H1 (cell line): Measurements from ENCODE around the gene RAVER2. TPM values are rescaled to one million over a fixed set of nuclear protein-coding genes. Genes with fewer than 3 reads are reported as not detected.

Experiments
- CTCF ChIA-PET: fragments of 300-600 bp; sonication (Branson Sonifier 250); formaldehyde crosslinking; loops from one replicate; lab custom pipeline; 2021; ENCODE audit not compliant: partially characterized antibody; lab: Charles Lee
- POLR2A ChIA-PET: fragments of 300-600 bp; sonication (Branson Sonifier 250); formaldehyde crosslinking; loops from one replicate; lab custom pipeline; 2021; ENCODE audit warnings: inconsistent platforms; ENCODE audit not compliant: partially characterized antibody; lab: Charles Lee
- DNase-seq, 2 experiments: peaks; one replicate each; pipeline versions ENCODE4 v3.0.0 to v3.0.0-alpha.2; 2010 to 2022; ENCODE audit warnings: low spot score in 2 of 2, low read depth in 1 of 2, mixed read lengths in 1 of 2
- FAIRE-seq: peaks from 2 replicates; lab custom pipeline; 2011; peaks lifted over from hg19 to GRCh38; lab: Jason Lieb, UNC
- H2AFZ ChIP-seq: 2 replicates; pipeline ENCODE4 v1.8.1; 2012; ENCODE audit warnings: low read length, inconsistent platforms
- H2AK5ac ChIP-seq: 2 replicates; pipeline ENCODE4 v1.6.1; 2013; ENCODE audit warnings: low read depth, low read length
- H2BK120ac ChIP-seq: replicated peaks from 2 replicates; pipeline ENCODE3; 2013; ENCODE audit warnings: low read depth, low read length, inconsistent platforms
- H2BK12ac ChIP-seq: 2 replicates; pipeline ENCODE4 v1.6.1; 2013; ENCODE audit warnings: low read depth, low read length
- H2BK15ac ChIP-seq: 2 replicates; pipeline ENCODE4 v1.6.1; 2013; ENCODE audit warnings: low read length
- H2BK20ac ChIP-seq: 2 replicates; pipeline ENCODE4 v1.6.1; 2013; ENCODE audit warnings: low read length
- H2BK5ac ChIP-seq: 2 replicates; pipeline ENCODE4 v1.6.1; 2013; ENCODE audit warnings: low read depth, low read length
- H3K14ac ChIP-seq: 2 replicates; pipeline ENCODE4 v1.6.1; 2013; ENCODE audit warnings: inconsistent platforms; ENCODE audit not compliant: insufficient read length
- H3K18ac ChIP-seq: 2 replicates; pipeline ENCODE4 v1.6.1; 2013; ENCODE audit warnings: low read length; ENCODE audit errors: extremely low read depth
- H3K23ac ChIP-seq: 2 replicates; pipeline ENCODE4 v1.6.1; 2013; ENCODE audit warnings: inconsistent platforms; ENCODE audit not compliant: insufficient read length
- H3K23me2 ChIP-seq: 2 replicates; pipeline ENCODE4 v1.6.1; 2013; ENCODE audit warnings: low read depth, low read length
- H3K27ac ChIP-seq: 2 replicates; pipeline ENCODE4 v1.6.1; 2011; ENCODE audit warnings: low read depth, low read length, inconsistent platforms
- H3K27me3 ChIP-seq, 4 experiments: replicated peaks in 1 of 4; 1 replicate in 1 of 4; 2 replicates in 3 of 4; pipeline versions ENCODE4 v1.6.1 to v1.8.1; 2011 to 2013; ENCODE audit warnings: low read length in 3 of 4, mild to moderate bottlenecking in 3 of 4, inconsistent platforms in 2 of 4, mixed read lengths in 2 of 4, moderate library complexity in 1 of 4; ENCODE audit not compliant: control insufficient read depth in 3 of 4, insufficient read depth in 3 of 4; ENCODE audit errors: extremely low read depth in 1 of 4
- H3K36me3 ChIP-seq, 4 experiments: 2 replicates each; pipeline versions ENCODE4 v1.6.1 to v1.8.1; 2011 to 2013; ENCODE audit warnings: mild to moderate bottlenecking in 4 of 4, low read length in 3 of 4, moderate library complexity in 2 of 4, control low read depth in 1 of 4, inconsistent platforms in 1 of 4; ENCODE audit not compliant: insufficient read depth in 4 of 4, control insufficient read depth in 2 of 4
- H3K4ac ChIP-seq: replicated peaks from 2 replicates; pipeline ENCODE3; 2013; ENCODE audit warnings: low read length, low read depth, mixed read lengths, inconsistent platforms; ENCODE audit not compliant: insufficient read length
- H3K4me1 ChIP-seq, 4 experiments: replicated peaks in 1 of 4; 1 replicate in 1 of 4; 2 replicates in 3 of 4; pipeline versions ENCODE4 v1.6.1 to v1.8.1; 2011 to 2013; ENCODE audit warnings: low read length in 3 of 4, inconsistent platforms in 2 of 4, mixed read lengths in 1 of 4; ENCODE audit not compliant: insufficient read depth in 4 of 4, control insufficient read depth in 3 of 4
- H3K4me2 ChIP-seq, 2 experiments: 2 replicates each; pipeline versions ENCODE4 v1.6.1 to v1.8.1; 2011 to 2013; ENCODE audit warnings: low read depth in 2 of 2, low read length in 2 of 2, control low read depth in 1 of 2, inconsistent platforms in 1 of 2, mild to moderate bottlenecking in 1 of 2; ENCODE audit not compliant: insufficient read depth in 1 of 2
- H3K4me3 ChIP-seq, 4 experiments: fragments of 200-600, 300-600 bp in 1 of 4; sonication (generic), shearing (Covaris generic), sonication (Bioruptor Twin) in 1 of 4; 2 replicates each; pipeline versions ENCODE4 v1.5.1 to v1.8.1; 2011 to 2016; ENCODE audit warnings: low read length in 4 of 4, low read depth in 3 of 4, control low read depth in 2 of 4, inconsistent platforms in 2 of 4, mild to moderate bottlenecking in 2 of 4, mixed read lengths in 1 of 4, moderate library complexity in 1 of 4; ENCODE audit not compliant: insufficient read depth in 2 of 4; ENCODE audit errors: extremely low read depth in 1 of 4
- H3K56ac ChIP-seq: replicated peaks from 2 replicates; pipeline ENCODE3; 2013; ENCODE audit warnings: low read depth, mild to moderate bottlenecking, mixed read lengths, low read length, inconsistent platforms; ENCODE audit not compliant: insufficient read length
- H3K79me1 ChIP-seq: 2 replicates; pipeline ENCODE4 v1.6.1; 2013; ENCODE audit warnings: low read depth, low read length, control low read depth
- H3K79me2 ChIP-seq, 2 experiments: 2 replicates each; pipeline versions ENCODE4 v1.6.1 to v1.8.1; 2012 to 2013; ENCODE audit warnings: low read length in 2 of 2, mild to moderate bottlenecking in 2 of 2, inconsistent platforms in 1 of 2; ENCODE audit not compliant: insufficient read depth in 2 of 2, control insufficient read depth in 1 of 2
- H3K9ac ChIP-seq, 4 experiments: replicated peaks in 1 of 4; 1 replicate in 1 of 4; 2 replicates in 3 of 4; pipeline versions ENCODE4 v1.6.1 to v1.8.1; 2011 to 2013; ENCODE audit warnings: low read depth in 3 of 4, low read length in 3 of 4, control low read depth in 2 of 4, mild to moderate bottlenecking in 2 of 4, moderate library complexity in 2 of 4, inconsistent platforms in 1 of 4; ENCODE audit errors: extremely low read depth in 1 of 4
- H3K9me3 ChIP-seq, 2 experiments: 2 replicates each; pipeline versions ENCODE4 v1.6.1 to v1.8.1; 2012 to 2013; ENCODE audit warnings: mild to moderate bottlenecking in 2 of 2, moderate library complexity in 2 of 2, control low read depth in 1 of 2, inconsistent platforms in 1 of 2, low read depth in 1 of 2, low read length in 1 of 2, mixed read lengths in 1 of 2; ENCODE audit not compliant: insufficient read depth in 2 of 2
- H4K20me1 ChIP-seq, 2 experiments: replicated peaks in 1 of 2; 2 replicates each; pipeline versions ENCODE3 to v1.8.1; 2011 to 2013; ENCODE audit warnings: inconsistent platforms in 2 of 2, low read length in 2 of 2, mild to moderate bottlenecking in 1 of 2; ENCODE audit not compliant: insufficient read depth in 2 of 2, control insufficient read depth in 1 of 2
- H4K5ac ChIP-seq: 2 replicates; pipeline ENCODE4 v1.6.1; 2013; ENCODE audit warnings: low read length, low read depth, mixed read lengths, inconsistent platforms; ENCODE audit not compliant: insufficient read length
- H4K8ac ChIP-seq: 2 replicates; pipeline ENCODE4 v1.8.0; 2013; ENCODE audit warnings: mild to moderate bottlenecking, moderate library complexity, low read length, inconsistent platforms; ENCODE audit not compliant: insufficient read depth; ENCODE audit errors: extremely low read depth
- H4K91ac ChIP-seq: replicated peaks from 2 replicates; pipeline ENCODE3; 2013; ENCODE audit warnings: low read length, mixed read lengths, inconsistent platforms; ENCODE audit not compliant: insufficient read length
- ASH2L ChIP-seq: fragments of 200-600, 300-600 bp; sonication (generic); IDR thresholded peaks from one replicate; pipeline ENCODE4 v1.7.1; 2017; ENCODE audit warnings: low read length
- CHD2 ChIP-seq: IDR thresholded peaks from 2 replicates; pipeline ENCODE4 v1.6.1; 2012; ENCODE audit warnings: low read length, improper control_type of control experiment
- WGBS, 2 experiments: shearing (Covaris generic) in 1 of 2; methylation state at CpG; one replicate each; pipeline versions ENCODE4 v1.1.6 to v1.1.7; 2013 to 2015; ENCODE audit warnings: low lambda C conversion rate in 2 of 2, mixed read lengths in 2 of 2, inconsistent platforms in 1 of 2, low coverage in 1 of 2, missing lambda C conversion rate in 1 of 2; ENCODE audit not compliant: insufficient replicate concordance in 2 of 2, insufficient coverage in 1 of 2, insufficient read length in 1 of 2; ENCODE audit errors: extremely low coverage in 1 of 2, missing lambda C conversion rate in 1 of 2; 5-methylcytosine and 5-hydroxymethylcytosine counted together
- polyA plus RNA-seq, 7 experiments: library from polyadenylated mRNA; depleted of rRNA in 3 of 7; stranded (reverse) in 5 of 7; unstranded in 2 of 7; fragments of >200 nt in 5 of 7; fragments of 200-250 nt in 2 of 7; gene quantifications; 1 replicate in 5 of 7; 2 replicates in 1 of 7; 4 replicates in 1 of 7; pipeline versions ENCODE4 v1.2.1 to v1.2.3, GENCODE V29; 2011 to 2013; ENCODE audit warnings: missing spikeins in 2 of 7, mixed read lengths in 2 of 7
- total RNA-seq: library from RNA; stranded (reverse); fragmentation: NEBNext Ultra II Directional; extraction: Animal tissue kit (Norgen Biotek cat#: 25700); gene quantifications from 2 replicates; pipeline ENCODE4 v1.2.1, GENCODE V29; 2021

The RAVER2 gene
- total and polyA plus RNA-seq, 2 of the 8 experiments (the other 6 are each of a cell fraction or from before 2014, with no cell fraction given) = 10.5 to 19.5 TPM

- no peaks in the 10 kb centered on the region for H3K79me2 ChIP-seq
- H2BK12ac ChIP-seq = no peak overlapping the region
- no peak overlapping the region for H2AFZ ChIP-seq
- no peak overlapping the region for H2BK5ac ChIP-seq
- H3K27ac ChIP-seq = no peak overlapping the region
- no peak overlapping the region for H3K9ac ChIP-seq
- no peak overlapping the region for H2BK120ac ChIP-seq
- no peak overlapping the region for H3K14ac ChIP-seq
- 94% methylated on average over 10 of the region's 10 CpGs; no CpG with 5 or more reads in 1 of the 2 experiments for WGBS, 2 experiments
- H3K4me3 ChIP-seq = no peak overlapping the region
- POLR2A ChIA-PET = no interaction called here
- H3K27me3 ChIP-seq = no peaks in the 10 kb centered on the region
- no peak overlapping the region for H4K91ac ChIP-seq
- H3K4me2 ChIP-seq = no peak overlapping the region
- H2AK5ac ChIP-seq = no peak overlapping the region
- no peak overlapping the region for H2BK15ac ChIP-seq
- H3K56ac ChIP-seq = no peak overlapping the region
- H2BK20ac ChIP-seq = no peak overlapping the region
- H3K36me3 ChIP-seq = no peaks in the 10 kb centered on the region; a peak in 1 of 8 replicates
- no peaks in the 10 kb centered on the region for H3K23me2 ChIP-seq
- FAIRE-seq (no peak), DNase-seq (no peak)
- H3K79me1 ChIP-seq = no peaks in the 10 kb centered on the region
- H4K5ac ChIP-seq = no peak overlapping the region
- no peaks in the 10 kb centered on the region for H3K9me3 ChIP-seq
- H3K4ac ChIP-seq = no peak overlapping the region
- H3K18ac ChIP-seq = no peak overlapping the region
- TF ChIP-seq CHD2 (no peak), ASH2L (no peak)
- H4K20me1 ChIP-seq = no peaks in the 10 kb centered on the region
- CTCF ChIA-PET = no interaction called here
- no peak overlapping the region for H4K8ac ChIP-seq
- no peak overlapping the region for H3K23ac ChIP-seq
- peaks cover 0 to 3% (median 1%) of the 10 kb centered on the region in 4 experiments; a peak in 2 of 7 replicates for H3K4me1 ChIP-seq
Measured at GRCh38 chr1:64875101-64875500, 130.2 kb downstream of the RAVER2 start.
